Measurements from ENCODE around the gene PPP2R5B.

DNA sequence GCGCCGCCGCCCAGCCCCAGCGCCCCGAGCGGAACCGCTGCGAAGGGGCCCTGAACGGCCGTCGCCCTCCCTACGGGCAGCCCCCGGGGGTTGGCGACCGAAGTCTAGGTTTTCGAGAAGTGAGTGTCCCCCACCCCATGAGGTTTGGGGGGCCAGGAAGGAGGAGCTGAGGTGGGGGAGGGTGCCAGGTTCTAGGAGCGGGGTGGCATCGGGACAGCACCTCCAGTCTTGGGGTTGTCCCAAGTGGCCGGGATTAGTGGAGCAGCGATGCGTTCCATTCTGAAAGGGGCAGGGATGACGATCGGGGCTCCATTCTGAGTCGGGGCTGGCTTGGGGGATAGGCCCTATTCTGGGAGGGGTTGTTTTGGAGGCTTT, 408 bp downstream of the PPP2R5B start:
- TF ChIP-seq, protein P1, sequence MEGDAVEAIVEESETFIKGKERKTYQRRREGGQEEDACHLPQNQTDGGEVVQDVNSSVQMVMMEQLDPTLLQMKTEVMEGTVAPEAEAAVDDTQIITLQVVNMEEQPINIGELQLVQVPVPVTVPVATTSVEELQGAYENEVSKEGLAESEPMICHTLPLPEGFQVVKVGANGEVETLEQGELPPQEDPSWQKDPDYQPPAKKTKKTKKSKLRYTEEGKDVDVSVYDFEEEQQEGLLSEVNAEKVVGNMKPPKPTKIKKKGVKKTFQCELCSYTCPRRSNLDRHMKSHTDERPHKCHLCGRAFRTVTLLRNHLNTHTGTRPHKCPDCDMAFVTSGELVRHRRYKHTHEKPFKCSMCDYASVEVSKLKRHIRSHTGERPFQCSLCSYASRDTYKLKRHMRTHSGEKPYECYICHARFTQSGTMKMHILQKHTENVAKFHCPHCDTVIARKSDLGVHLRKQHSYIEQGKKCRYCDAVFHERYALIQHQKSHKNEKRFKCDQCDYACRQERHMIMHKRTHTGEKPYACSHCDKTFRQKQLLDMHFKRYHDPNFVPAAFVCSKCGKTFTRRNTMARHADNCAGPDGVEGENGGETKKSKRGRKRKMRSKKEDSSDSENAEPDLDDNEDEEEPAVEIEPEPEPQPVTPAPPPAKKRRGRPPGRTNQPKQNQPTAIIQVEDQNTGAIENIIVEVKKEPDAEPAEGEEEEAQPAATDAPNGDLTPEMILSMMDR (conservative IDR thresholded peaks at IDR 0.05 in 1 of 2, IDR thresholded peaks at IDR 0.05 in 1 of 2; ENCODE audit: low read depth in 1 of 2, low read length in 2 of 2): no peak
- no peak for TF ChIP-seq EZH2 (IDR thresholded peaks at IDR 0.05; ENCODE audit: low read length, missing control alignments)

All from fibroblast of lung (primary cell).